ENCODE measurements around the gene GGCT.

GRCh38 chr7:30475580-30475979 lies 29.0 kb downstream of the GGCT start:
- TF ChIP-seq CTCF (IDR thresholded peaks at IDR 0.05; ENCODE audit: insufficient read depth, low read length) (no peak), REST (IDR thresholded peaks at IDR 0.05; ENCODE audit: insufficient replicate concordance, low read depth) (no peak), POLR2AphosphoS5 (IDR thresholded peaks at IDR 0.05; ENCODE audit: low read depth) (no peak), GABPA (IDR thresholded peaks at IDR 0.05; ENCODE audit: low read depth) (no peak)

Data from HL-60 (cell line).